HG03457 (cell line): ENCODE measurements around the gene MESD.

Experiments
- ATAC-seq: cut with Tn5 transposase; IDR thresholded peaks from one replicate; pipeline ENCODE4 v1.9.1; 2021; ENCODE audit warnings: moderate number of reproducible peaks; ENCODE audit not compliant: unreplicated experiment

The MESD gene

GRCh38 chr15:81015621-81016488, 26.2 kb upstream of the MESD start:
- ATAC-seq = no peak

- ATAC-seq = no peak
Measured at GRCh38 chr15:81014446-81015093, 25.0 kb upstream of the MESD start.

GRCh38 chr15:81013396-81013929, 23.8 kb upstream of the MESD start:
- ATAC-seq = no peak

GRCh38 chr15:81012588-81012987, 23.0 kb upstream of the MESD start:
- ATAC-seq = no peak

- ATAC-seq = no peak
Measured at GRCh38 chr15:81011593-81011992, 22.0 kb upstream of the MESD start.

- no peak for ATAC-seq
Measured at GRCh38 chr15:81010086-81010485, 20.5 kb upstream of the MESD start.

GRCh38 chr15:81008312-81008711, 18.7 kb upstream of the MESD start:
- ATAC-seq = no peak

- ATAC-seq = no peak
Measured at GRCh38 chr15:81007428-81008064, 17.9 kb upstream of the MESD start.

GRCh38 chr15:81006124-81006523, 16.5 kb upstream of the MESD start:
- no peak for ATAC-seq

GRCh38 chr15:81003097-81003350, 13.4 kb upstream of the MESD start:
- ATAC-seq = no peak

GRCh38 chr15:81002331-81003096, 12.9 kb upstream of the MESD start:
- ATAC-seq = no peak

GRCh38 chr15:81002009-81002330, 12.4 kb upstream of the MESD start:
- no peak for ATAC-seq

- ATAC-seq = peak; percentile 24
Measured at GRCh38 chr15:81001152-81002008, 11.8 kb upstream of the MESD start.

GRCh38 chr15:81000624-81001151, 11.1 kb upstream of the MESD start, which contains the start of gene TLNRD1:
Gene TLNRD1, plus strand, starts transcription at chr15:81000923. Its CDS starts 1,349 bp downstream, at chr15:81002272.
- ATAC-seq = peak; percentile 50

GRCh38 chr15:81000144-81000623, 10.6 kb upstream of the MESD start:
- ATAC-seq = no peak

- ATAC-seq = no peak
Measured at GRCh38 chr15:80999623-81000036, 10.0 kb upstream of the MESD start.

- no peak for ATAC-seq
Measured at GRCh38 chr15:80998251-80998650, 8.6 kb upstream of the MESD start.

GRCh38 chr15:80997692-80998091, 8.1 kb upstream of the MESD start:
- ATAC-seq = no peak

- ATAC-seq = no peak
Measured at GRCh38 chr15:80996247-80996646, 6.6 kb upstream of the MESD start.

GRCh38 chr15:80992441-80992840, 2.8 kb upstream of the MESD start:
- ATAC-seq = no peak
